WTC11 (cell line): ENCODE data around the gene PIANP. TPM values are rescaled to one million over a fixed set of nuclear protein-coding genes. Genes with fewer than 3 reads are reported as not detected.

ENCODE experiments used
- ATAC-seq: fragments of 200-7000 bp; cut with Tn5 transposase; 2 replicates; pipeline ENCODE4 v1.10.0; 2021; ENCODE audit warnings: mild to moderate bottlenecking, moderate library complexity
- CTCF ChIA-PET: fragments of 300-600 bp; sonication (Branson Sonifier 250); formaldehyde crosslinking; loops from one replicate; lab custom pipeline; 2021; ENCODE audit warnings: antibody characterized with exemption; lab: Charles Lee
- POLR2A ChIA-PET: fragments of 350-600 bp; sonication (Branson Sonifier 250); formaldehyde crosslinking; loops from one replicate; lab custom pipeline; 2021; ENCODE audit warnings: antibody characterized with exemption; lab: Charles Lee
- DNase-seq: peaks from one replicate; pipeline ENCODE4 v3.0.0; 2021; ENCODE audit warnings: low spot score
- H3K27ac Mint-ChIP-seq: 2 replicates; pipeline ENCODE4 v1.8.0; 2021; ENCODE audit warnings: mixed read lengths
- H3K27me3 Mint-ChIP-seq: 2 replicates; pipeline ENCODE4 v1.8.0; 2021; ENCODE audit warnings: low read depth, mild to moderate bottlenecking, moderate library complexity, mixed read lengths
- H3K36me3 Mint-ChIP-seq: 2 replicates; pipeline ENCODE4 v1.8.0; 2021; ENCODE audit warnings: mixed read lengths
- H3K4me1 Mint-ChIP-seq: 2 replicates; pipeline ENCODE4 v1.8.0; 2022; ENCODE audit warnings: mixed read lengths
- H3K4me3 Mint-ChIP-seq: 2 replicates; pipeline ENCODE4 v1.8.0; 2021; ENCODE audit warnings: mild to moderate bottlenecking, moderate library complexity, mixed read lengths
- H3K9me3 Mint-ChIP-seq: 2 replicates; pipeline ENCODE4 v1.8.0; 2021; ENCODE audit warnings: mixed read lengths
- CBFB ChIP-seq: sonication (generic); formaldehyde crosslinking; IDR thresholded peaks from 2 replicates; pipeline ENCODE4 v1.8.1; 2022; ENCODE audit warnings: mild to moderate bottlenecking, low read depth, missing genetic modification reagents
- E2F5 ChIP-seq: sonication (generic); formaldehyde crosslinking; IDR thresholded peaks from 2 replicates; pipeline ENCODE4 v1.8.1; 2022; ENCODE audit warnings: mild to moderate bottlenecking, moderate library complexity, missing genetic modification reagents
- ETV6 ChIP-seq: sonication (generic); formaldehyde crosslinking; IDR thresholded peaks from 2 replicates; pipeline ENCODE4 v1.8.1; 2022; ENCODE audit warnings: mild to moderate bottlenecking, missing genetic modification reagents
- GTF2I ChIP-seq: fragments of 250-450 bp; sonication (Bioruptor Pico); conservative IDR thresholded peaks from 2 replicates; pipeline ENCODE4 v1.4.0; 2021; ENCODE audit warnings: mild to moderate bottlenecking
- IRF2 ChIP-seq: sonication (generic); formaldehyde crosslinking; IDR thresholded peaks from 2 replicates; pipeline ENCODE4 v1.8.0; 2022; ENCODE audit warnings: low read depth, missing genetic modification reagents, borderline replicate concordance
- MAX ChIP-seq: sonication (generic); formaldehyde crosslinking; IDR thresholded peaks from 2 replicates; pipeline ENCODE4 v1.8.0; 2022; ENCODE audit warnings: mild to moderate bottlenecking, missing genetic modification reagents
- MYBL2 ChIP-seq: sonication (generic); formaldehyde crosslinking; IDR thresholded peaks from 2 replicates; pipeline ENCODE4 v1.8.1; 2023; ENCODE audit warnings: mild to moderate bottlenecking, moderate library complexity, missing genetic modification reagents
- NR1H2 ChIP-seq: sonication (generic); formaldehyde crosslinking; IDR thresholded peaks from 2 replicates; pipeline ENCODE4 v1.9.0; 2021; ENCODE audit warnings: mild to moderate bottlenecking, moderate library complexity, missing genetic modification reagents
- OVOL2 ChIP-seq: fragments of 250-450 bp; sonication (Bioruptor Pico); IDR thresholded peaks from 2 replicates; pipeline ENCODE4 v1.9.0; 2021; ENCODE audit warnings: mild to moderate bottlenecking, borderline replicate concordance
- RELA ChIP-seq: sonication (generic); formaldehyde crosslinking; IDR thresholded peaks from 2 replicates; pipeline ENCODE4 v1.8.1; 2022; ENCODE audit warnings: missing genetic modification reagents, mild to moderate bottlenecking, borderline replicate concordance
- SMAD3 ChIP-seq: sonication (generic); formaldehyde crosslinking; IDR thresholded peaks from 2 replicates; pipeline ENCODE4 v1.8.0; 2022; ENCODE audit warnings: missing genetic modification reagents, mild to moderate bottlenecking, borderline replicate concordance
- SOX15 ChIP-seq: fragments of 250-450 bp; sonication (Bioruptor Pico); IDR thresholded peaks from 2 replicates; pipeline ENCODE4 v1.9.0; 2021; ENCODE audit warnings: mild to moderate bottlenecking
- TEAD1 ChIP-seq: sonication (generic); formaldehyde crosslinking; IDR thresholded peaks from 2 replicates; pipeline ENCODE4 v1.8.0; 2022; ENCODE audit warnings: mild to moderate bottlenecking, missing genetic modification reagents
- TP53 ChIP-seq: sonication (generic); formaldehyde crosslinking; IDR thresholded peaks from 2 replicates; pipeline ENCODE4 v1.8.1; 2023; ENCODE audit warnings: mild to moderate bottlenecking, missing genetic modification reagents
- USF2 ChIP-seq: sonication (generic); formaldehyde crosslinking; IDR thresholded peaks from 2 replicates; pipeline ENCODE4 v1.8.1; 2023; ENCODE audit warnings: mild to moderate bottlenecking, missing genetic modification reagents, moderate library complexity
- ZNF138 ChIP-seq: sonication (generic); formaldehyde crosslinking; conservative IDR thresholded peaks from 2 replicates; pipeline ENCODE4 v1.8.1; 2022; ENCODE audit warnings: mild to moderate bottlenecking, moderate library complexity, missing genetic modification reagents
- ZNF263 ChIP-seq: sonication (generic); formaldehyde crosslinking; IDR thresholded peaks from 2 replicates; pipeline ENCODE4 v1.8.1; 2022; ENCODE audit warnings: low read depth, mild to moderate bottlenecking, moderate library complexity, missing genetic modification reagents
- total RNA-seq: library from RNA; stranded (reverse); gene quantifications from 3 replicates; pipeline ENCODE4 v1.2.3, GENCODE V29; 2021
- TF ChIP-seq, protein P1 (sequence below): sonication (generic); formaldehyde crosslinking; IDR thresholded peaks from 2 replicates; pipeline ENCODE4 v1.8.0; 2023; ENCODE audit warnings: missing genetic modification reagents, mild to moderate bottlenecking, borderline replicate concordance
- TF ChIP-seq, protein P2 (sequence below): sonication (generic); formaldehyde crosslinking; IDR thresholded peaks from 2 replicates; pipeline ENCODE4 v1.8.1; 2022; ENCODE audit warnings: mild to moderate bottlenecking, missing genetic modification reagents, moderate library complexity, borderline replicate concordance
- TF ChIP-seq, protein P3 (sequence below): sonication (generic); formaldehyde crosslinking; IDR thresholded peaks from 2 replicates; pipeline ENCODE4 v1.8.0; 2022; ENCODE audit warnings: mild to moderate bottlenecking, missing genetic modification reagents
- TF ChIP-seq, protein P4 (sequence below): sonication (generic); formaldehyde crosslinking; IDR thresholded peaks from 2 replicates; pipeline ENCODE4 v1.8.1; 2022; ENCODE audit warnings: low read depth, missing genetic modification reagents, borderline replicate concordance
- TF ChIP-seq, protein P5 (sequence below): fragments of 250-450 bp; sonication (Bioruptor Pico); IDR thresholded peaks from 2 replicates; pipeline ENCODE4 v1.8.0; 2021; ENCODE audit warnings: mild to moderate bottlenecking

Gene PIANP
- total RNA-seq, 1 experiment from 2014 or later, result 7.7 TPM

GRCh38 chr12:6729186-6729585, 28.6 kb upstream of the PIANP start:
- Mint-ChIP-seq H3K9me3 (no peaks in the 10 kb centered on the region), H3K36me3 (peaks cover 35% of the 10 kb centered on the region), H3K27ac (no peak overlapping the region)
- DNase-seq (no peak), ATAC-seq (no peak)
- CTCF ChIA-PET, result no interaction called here
- TF ChIP-seq TEAD1 (CRISPR knock-in tag), result no peak
- TF ChIP-seq RELA (CRISPR knock-in tag), result no peak
- TF ChIP-seq, protein P1, sequence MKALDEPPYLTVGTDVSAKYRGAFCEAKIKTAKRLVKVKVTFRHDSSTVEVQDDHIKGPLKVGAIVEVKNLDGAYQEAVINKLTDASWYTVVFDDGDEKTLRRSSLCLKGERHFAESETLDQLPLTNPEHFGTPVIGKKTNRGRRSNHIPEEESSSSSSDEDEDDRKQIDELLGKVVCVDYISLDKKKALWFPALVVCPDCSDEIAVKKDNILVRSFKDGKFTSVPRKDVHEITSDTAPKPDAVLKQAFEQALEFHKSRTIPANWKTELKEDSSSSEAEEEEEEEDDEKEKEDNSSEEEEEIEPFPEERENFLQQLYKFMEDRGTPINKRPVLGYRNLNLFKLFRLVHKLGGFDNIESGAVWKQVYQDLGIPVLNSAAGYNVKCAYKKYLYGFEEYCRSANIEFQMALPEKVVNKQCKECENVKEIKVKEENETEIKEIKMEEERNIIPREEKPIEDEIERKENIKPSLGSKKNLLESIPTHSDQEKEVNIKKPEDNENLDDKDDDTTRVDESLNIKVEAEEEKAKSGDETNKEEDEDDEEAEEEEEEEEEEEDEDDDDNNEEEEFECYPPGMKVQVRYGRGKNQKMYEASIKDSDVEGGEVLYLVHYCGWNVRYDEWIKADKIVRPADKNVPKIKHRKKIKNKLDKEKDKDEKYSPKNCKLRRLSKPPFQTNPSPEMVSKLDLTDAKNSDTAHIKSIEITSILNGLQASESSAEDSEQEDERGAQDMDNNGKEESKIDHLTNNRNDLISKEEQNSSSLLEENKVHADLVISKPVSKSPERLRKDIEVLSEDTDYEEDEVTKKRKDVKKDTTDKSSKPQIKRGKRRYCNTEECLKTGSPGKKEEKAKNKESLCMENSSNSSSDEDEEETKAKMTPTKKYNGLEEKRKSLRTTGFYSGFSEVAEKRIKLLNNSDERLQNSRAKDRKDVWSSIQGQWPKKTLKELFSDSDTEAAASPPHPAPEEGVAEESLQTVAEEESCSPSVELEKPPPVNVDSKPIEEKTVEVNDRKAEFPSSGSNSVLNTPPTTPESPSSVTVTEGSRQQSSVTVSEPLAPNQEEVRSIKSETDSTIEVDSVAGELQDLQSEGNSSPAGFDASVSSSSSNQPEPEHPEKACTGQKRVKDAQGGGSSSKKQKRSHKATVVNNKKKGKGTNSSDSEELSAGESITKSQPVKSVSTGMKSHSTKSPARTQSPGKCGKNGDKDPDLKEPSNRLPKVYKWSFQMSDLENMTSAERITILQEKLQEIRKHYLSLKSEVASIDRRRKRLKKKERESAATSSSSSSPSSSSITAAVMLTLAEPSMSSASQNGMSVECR (CRISPR knock-in tag), result no peak
- TF ChIP-seq E2F5, result no peak
- no peak for TF ChIP-seq IRF2 (CRISPR knock-in tag)
- TF ChIP-seq, protein P2, sequence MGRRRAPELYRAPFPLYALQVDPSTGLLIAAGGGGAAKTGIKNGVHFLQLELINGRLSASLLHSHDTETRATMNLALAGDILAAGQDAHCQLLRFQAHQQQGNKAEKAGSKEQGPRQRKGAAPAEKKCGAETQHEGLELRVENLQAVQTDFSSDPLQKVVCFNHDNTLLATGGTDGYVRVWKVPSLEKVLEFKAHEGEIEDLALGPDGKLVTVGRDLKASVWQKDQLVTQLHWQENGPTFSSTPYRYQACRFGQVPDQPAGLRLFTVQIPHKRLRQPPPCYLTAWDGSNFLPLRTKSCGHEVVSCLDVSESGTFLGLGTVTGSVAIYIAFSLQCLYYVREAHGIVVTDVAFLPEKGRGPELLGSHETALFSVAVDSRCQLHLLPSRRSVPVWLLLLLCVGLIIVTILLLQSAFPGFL (CRISPR knock-in tag), result no peak
- no peak for TF ChIP-seq SMAD3 (CRISPR knock-in tag)
- TF ChIP-seq USF2 (CRISPR knock-in tag), result no peak
- TF ChIP-seq, protein P3, sequence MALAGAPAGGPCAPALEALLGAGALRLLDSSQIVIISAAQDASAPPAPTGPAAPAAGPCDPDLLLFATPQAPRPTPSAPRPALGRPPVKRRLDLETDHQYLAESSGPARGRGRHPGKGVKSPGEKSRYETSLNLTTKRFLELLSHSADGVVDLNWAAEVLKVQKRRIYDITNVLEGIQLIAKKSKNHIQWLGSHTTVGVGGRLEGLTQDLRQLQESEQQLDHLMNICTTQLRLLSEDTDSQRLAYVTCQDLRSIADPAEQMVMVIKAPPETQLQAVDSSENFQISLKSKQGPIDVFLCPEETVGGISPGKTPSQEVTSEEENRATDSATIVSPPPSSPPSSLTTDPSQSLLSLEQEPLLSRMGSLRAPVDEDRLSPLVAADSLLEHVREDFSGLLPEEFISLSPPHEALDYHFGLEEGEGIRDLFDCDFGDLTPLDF (CRISPR knock-in tag), result no peak
- TF ChIP-seq ETV6, result no peak
- TF ChIP-seq OVOL2 (CRISPR knock-in tag), result no peak
- no peak for TF ChIP-seq CBFB (CRISPR knock-in tag)
- no peak for TF ChIP-seq ZNF138 (CRISPR knock-in tag)
- TF ChIP-seq TP53 (CRISPR knock-in tag), result no peak
- TF ChIP-seq MYBL2 (CRISPR knock-in tag), result no peak
- TF ChIP-seq MAX (CRISPR knock-in tag), result no peak
- no peak for TF ChIP-seq GTF2I (CRISPR knock-in tag)
- TF ChIP-seq, all 79 proteins: peak for 0
- Mint-ChIP-seq H3K27me3 (no peaks in the 10 kb centered on the region), H3K4me1 (peaks cover 6% of the 10 kb centered on the region), H3K4me3 (no peak overlapping the region)
- POLR2A ChIA-PET, result no interaction called here

DNA sequence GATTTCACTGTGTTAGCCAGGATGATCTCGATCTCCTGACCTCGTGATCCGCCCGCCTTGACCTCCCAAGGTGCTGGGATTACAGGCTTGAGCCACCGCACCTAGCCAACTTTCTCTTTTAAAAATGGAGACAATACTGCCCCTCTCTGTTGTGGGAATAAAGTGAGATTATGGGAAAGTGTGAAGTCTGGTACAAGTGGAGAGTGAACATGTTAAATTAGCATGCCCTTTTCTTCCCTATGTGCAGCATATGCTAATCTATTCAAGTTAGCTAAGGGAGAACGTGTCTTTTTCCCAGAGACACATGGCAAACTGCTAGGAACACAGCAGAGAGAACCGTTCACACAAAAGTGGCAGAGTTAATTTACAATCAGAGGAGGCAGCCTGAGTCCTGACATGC, 24.7 kb upstream of the PIANP start:
- peaks cover 10% of the 10 kb centered on the region for H3K27me3 Mint-ChIP-seq
- H3K4me1 Mint-ChIP-seq, result peaks cover 11% of the 10 kb centered on the region
- peaks cover 26% of the 10 kb centered on the region for H3K36me3 Mint-ChIP-seq
- POLR2A ChIA-PET, result interaction anchor here (0.6 to 0.7 kb wide), 2 partner anchors 41 to 49 kb away, joined by 3 to 5 read pairs; partner anchors contain the start of gene PTMS
- no peak overlapping the region; the same call in 1 of the 2 replicates for H3K27ac Mint-ChIP-seq
- ATAC-seq (no peak), DNase-seq (no peak)
- peak overlapping the region; percentile 88 for H3K4me3 Mint-ChIP-seq
- CTCF ChIA-PET, result interaction anchor here (2.0 to 2.4 kb wide), 3 partner anchors 28 to 110 kb away, joined by 11 to 24 read pairs (median 14); partner anchors contain the start of gene MLF2
- H3K9me3 Mint-ChIP-seq, result no peaks in the 10 kb centered on the region
- TF ChIP-seq NR1H2 (CRISPR knock-in tag), result no peak
- no peak for TF ChIP-seq ZNF263 (CRISPR knock-in tag)
- TF ChIP-seq MYBL2 (CRISPR knock-in tag), result no peak
- TF ChIP-seq, protein P4, sequence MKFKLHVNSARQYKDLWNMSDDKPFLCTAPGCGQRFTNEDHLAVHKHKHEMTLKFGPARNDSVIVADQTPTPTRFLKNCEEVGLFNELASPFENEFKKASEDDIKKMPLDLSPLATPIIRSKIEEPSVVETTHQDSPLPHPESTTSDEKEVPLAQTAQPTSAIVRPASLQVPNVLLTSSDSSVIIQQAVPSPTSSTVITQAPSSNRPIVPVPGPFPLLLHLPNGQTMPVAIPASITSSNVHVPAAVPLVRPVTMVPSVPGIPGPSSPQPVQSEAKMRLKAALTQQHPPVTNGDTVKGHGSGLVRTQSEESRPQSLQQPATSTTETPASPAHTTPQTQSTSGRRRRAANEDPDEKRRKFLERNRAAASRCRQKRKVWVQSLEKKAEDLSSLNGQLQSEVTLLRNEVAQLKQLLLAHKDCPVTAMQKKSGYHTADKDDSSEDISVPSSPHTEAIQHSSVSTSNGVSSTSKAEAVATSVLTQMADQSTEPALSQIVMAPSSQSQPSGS (CRISPR knock-in tag), result no peak
- TF ChIP-seq, protein P3 (CRISPR knock-in tag), result no peak
- TF ChIP-seq TEAD1 (CRISPR knock-in tag), result no peak
- TF ChIP-seq, protein P5, sequence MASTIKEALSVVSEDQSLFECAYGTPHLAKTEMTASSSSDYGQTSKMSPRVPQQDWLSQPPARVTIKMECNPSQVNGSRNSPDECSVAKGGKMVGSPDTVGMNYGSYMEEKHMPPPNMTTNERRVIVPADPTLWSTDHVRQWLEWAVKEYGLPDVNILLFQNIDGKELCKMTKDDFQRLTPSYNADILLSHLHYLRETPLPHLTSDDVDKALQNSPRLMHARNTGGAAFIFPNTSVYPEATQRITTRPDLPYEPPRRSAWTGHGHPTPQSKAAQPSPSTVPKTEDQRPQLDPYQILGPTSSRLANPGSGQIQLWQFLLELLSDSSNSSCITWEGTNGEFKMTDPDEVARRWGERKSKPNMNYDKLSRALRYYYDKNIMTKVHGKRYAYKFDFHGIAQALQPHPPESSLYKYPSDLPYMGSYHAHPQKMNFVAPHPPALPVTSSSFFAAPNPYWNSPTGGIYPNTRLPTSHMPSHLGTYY (CRISPR knock-in tag), result no peak
- no peak for TF ChIP-seq SOX15
